ACHN (cell line): ENCODE data around the gene FARP1.
A peak's percentile ranks its signal among the peaks of the same experiment; 100 is the strongest.

Source experiments
- DNase-seq: peaks from one replicate; pipeline ENCODE4 v3.0.0-alpha.2; 2015
- in situ Hi-C: cut with HindIII; loops from 2 replicates; pipeline ENCODE4 v1.10.0; 2017; ENCODE audit warnings: low sequenced_read_pairs, low pct_ligation_motif_present, low pct_unique_long_range_greater_than_20kb

Gene FARP1

DNA sequence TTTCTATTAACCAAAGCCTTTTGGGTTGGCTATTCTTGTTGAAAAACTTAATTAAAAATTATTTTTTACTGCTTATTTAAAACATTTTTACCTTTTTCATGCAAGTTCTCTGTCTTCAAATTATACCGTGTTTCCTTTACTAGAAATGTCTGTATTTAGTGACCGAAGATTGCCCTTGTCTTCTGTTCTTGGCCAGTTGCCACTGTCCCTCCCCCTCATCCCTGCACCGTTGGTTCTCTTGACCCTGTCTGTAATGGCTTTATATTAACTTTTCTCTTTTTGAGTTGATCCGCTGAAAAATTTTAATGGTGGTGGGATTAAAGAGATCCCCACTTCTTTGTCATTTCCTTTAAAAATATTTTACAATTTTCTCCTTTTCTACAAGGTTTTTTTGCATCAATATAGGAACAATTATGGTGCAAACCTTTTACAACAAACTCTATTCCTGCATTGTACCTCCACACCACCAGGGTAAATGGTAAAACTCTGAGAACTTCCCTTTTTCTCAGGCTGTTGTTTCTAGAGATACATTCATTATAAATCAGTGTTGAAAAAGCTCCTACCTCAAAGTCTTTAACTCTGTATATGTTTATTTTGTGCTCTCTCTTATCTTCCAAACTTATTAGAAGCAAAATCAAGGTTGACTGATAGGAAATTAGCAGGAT lies 47.1 kb downstream of the FARP1 start:
- in situ Hi-C loops, result no loop called here
- no peak for DNase-seq

DNA sequence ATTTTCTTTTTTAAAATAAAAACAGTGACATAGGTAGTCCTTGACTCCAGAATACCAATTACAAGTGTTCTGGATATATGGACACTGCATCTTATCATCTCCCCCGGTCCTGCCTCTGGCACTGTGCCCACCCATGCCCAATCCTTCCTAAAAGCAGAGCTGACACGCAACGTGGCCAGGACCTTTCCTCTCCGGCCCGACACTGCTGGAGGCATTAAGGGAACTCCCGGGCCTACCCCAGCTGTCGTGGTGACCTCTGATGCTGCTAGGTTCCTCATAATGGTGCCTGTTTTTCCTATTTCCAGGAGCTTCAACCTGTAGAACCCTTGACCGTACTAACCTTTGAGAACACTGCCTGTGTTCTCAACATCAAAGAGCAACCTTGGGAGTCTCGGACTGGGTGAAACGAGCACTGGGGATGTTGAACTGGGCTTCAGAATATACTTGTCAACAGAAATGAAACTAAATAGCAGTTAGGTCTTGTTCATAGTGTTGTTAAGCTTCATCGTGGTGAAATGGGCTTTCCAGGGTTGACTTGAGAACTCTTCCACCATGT lies 48.1 kb downstream of the FARP1 start:
- in situ Hi-C loops, result no loop called here

DNA sequence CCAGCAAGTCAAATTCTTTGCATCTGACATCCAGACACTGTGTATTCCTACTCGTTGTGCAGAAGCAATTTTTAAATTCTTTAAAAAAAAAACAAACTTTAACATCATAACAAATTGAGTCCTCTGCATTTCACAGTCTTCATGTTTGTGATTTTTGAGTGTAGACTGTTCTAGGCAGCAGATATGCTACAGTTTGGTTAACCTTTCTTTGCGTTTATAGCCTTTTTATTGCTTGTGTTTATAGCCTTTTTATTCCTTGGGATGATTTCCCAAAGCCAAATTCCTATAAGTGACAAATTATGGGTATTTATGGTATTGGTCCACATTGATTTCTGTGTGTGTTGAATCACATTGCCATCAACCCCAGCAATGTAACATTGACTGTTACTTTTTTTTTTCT lies 49.1 kb downstream of the FARP1 start:
- in situ Hi-C loops, result no loop called here
- DNase-seq, result no peak

More for the DNA sequence above, 48.1 kb downstream of the FARP1 start:
- DNase-seq, result no peak

DNA sequence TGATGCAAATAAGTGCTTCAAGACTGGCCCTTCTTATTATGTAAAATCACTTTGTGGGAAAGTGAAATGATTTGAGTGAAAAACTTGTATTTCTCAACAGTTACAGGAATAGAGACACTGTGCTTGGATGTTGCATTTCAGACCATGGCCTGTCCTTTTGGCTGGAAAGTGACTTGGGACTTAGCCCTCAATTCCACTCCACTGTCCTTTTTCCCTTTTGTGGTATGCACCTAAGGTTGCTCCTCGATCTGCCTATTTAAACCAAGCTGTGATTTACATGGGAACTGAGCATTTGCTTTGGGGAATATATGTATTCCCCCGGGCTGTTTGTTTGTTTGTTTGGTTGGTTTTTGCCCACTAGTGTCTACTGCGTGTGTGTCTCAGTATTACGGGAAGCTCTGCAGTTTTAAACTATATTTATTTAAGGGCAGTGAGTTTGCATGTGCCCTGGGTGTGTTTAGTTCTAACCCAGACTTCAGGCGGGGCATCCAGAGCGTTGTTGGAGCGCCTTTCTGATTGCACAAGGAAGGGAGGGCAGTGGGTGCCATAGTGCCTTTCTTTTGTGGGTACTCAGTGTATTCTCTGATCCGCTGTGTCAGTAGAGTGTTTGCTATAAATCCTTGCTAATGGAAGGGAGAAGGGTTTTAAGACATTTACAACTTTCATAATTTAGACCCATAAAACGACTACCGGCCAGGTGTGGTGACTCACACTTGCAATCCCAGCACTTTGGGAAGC lies 52.3 kb downstream of the FARP1 start:
- in situ Hi-C loops, result no loop called here
- no peak for DNase-seq

DNA sequence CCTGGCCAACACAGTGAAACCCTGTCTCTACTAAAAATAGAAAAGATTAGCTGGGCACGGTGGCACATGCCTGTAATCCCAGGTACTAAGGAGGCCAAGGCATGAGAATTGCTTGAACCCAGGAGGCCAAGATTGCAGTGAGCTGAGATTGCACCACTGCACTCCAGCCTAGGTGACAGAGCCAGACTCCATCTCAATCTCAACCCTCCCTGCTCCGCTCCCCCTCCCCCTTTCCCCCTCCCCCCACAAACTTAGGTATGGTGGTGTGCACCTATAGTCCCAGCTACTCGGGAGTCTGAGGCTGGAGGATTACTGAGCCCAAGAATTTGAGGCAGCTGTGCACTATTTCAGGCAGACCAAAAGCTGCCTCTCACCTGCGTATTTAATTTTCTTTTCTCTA lies 55.8 kb downstream of the FARP1 start:
- DNase-seq, result no peak
- in situ Hi-C loops, result no loop called here

DNA sequence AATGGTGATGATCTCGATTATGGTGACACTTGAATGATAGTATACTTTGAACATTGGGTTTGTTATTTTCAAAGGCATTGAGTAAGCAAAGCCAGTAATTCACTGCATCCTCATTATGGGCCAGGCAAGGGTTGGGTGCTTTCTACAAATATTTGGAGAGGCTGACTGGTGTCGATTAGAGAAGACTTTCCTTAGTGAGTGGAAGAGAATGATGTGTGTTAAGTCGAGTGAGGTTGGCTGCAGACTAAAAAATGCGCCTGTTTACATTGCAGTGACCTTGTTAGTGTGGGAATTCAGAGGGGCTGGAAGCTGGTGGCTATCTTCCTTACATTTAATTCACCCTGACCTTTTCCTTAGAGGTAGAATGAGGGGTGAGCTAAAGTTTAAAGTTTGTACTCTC lies 56.6 kb downstream of the FARP1 start:
- DNase-seq, result no peak
- in situ Hi-C loops, result no loop called here

DNA sequence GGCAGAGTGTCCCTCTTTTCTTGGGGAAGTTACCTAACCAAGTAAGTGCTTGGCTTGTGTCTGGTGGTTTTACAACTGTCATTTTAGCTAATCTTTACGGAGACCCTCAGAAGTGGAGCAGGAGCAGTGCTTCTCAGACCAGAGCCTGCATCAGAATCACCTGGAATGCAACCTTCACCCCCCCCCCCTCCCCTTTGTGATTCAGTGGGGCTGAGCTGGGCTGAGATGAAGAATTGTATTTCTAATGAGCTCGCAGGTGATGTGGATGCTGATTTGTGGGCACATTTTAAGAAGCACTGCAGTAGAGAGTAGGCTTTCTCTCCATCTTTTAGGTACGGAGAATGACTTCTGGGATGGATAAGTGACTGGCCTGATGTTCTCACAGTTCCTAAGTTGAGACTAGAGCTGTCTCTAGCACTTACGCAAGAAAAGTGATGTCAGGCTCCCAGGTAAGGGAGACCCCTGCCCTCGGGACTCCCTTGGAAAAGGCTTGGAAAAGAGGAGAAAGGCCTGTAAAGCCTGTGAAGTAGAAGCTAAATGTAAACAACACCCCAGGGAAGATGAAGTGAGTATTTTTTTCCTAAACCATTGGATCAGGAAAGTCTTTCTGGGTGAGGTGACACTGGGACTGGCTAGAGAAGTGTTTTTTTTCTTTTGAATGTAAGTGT lies 57.5 kb downstream of the FARP1 start:
- DNase-seq, result no peak
- in situ Hi-C loops, result no loop called here

DNA sequence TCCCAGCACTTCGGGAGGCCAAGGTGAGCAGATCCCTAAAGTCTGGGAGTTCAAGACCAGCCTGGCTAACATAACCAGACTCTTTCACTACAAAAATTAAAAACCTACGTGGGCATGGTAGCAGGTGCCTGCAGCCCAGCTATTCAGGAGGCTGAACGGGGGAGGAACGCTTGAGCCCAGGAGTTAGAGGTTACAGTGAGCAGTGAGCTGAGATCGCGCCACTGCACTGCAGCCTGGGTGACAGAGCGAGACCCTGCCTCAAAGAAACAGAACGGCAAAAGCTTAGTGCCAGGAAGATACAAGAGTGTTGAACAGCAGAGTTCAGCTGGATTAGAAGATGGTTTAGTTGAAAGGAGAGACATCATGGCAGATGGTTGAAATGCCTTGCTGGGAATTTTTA lies 58.3 kb downstream of the FARP1 start:
- DNase-seq, result no peak
- in situ Hi-C loops, result no loop called here

DNA sequence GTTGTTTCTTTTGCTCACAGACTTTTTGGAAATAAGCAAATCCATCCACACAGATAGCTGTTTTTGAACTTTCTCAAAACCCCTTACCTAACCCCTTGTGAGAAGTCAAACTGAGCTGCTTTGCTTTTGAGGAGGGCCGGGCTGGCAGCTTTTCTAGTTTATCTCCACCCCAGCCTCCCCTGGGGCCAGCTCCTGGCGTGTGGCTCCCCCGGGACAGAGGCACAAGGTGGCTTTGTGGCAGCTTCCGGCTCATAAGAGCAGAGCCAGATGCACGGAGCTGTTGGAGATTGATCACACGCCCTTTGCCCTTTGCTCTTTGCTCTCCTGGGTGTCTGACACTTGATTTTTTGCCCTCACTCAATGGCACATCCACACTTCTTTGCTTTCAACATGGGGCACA lies 59.1 kb downstream of the FARP1 start:
- in situ Hi-C loops, result no loop called here
- no peak for DNase-seq

DNA sequence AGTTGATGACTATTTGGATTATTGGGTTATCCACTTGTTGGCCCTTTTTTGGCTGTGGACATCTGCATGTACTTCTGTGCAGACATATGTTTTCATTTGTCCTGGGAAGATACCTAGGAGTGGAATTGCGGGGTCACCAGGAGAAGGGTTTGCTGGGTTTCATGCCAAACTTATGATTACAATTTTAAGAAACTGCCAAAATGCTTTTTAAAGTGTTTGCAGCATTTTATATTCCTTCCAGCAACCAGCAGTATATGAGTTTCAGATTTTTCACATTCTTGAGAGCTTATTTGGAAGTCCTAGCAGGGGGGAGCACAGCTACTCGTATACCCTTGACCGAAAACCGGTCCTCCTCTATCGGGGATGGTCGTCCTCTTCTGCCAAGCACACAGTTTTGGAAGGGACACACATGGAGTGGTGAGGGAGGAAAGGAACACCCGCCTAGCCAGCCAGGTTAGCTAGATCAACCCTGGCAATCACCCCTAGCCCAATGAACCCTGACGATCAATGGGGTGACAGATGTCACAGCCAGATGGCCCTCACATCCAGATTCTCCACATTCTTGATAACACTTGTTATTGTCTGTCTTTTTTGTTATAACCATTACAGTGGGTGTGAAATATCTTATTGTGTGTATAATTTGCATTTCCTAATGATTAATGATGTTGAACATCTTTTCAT lies 60.9 kb downstream of the FARP1 start:
- DNase-seq, result no peak
- in situ Hi-C loops, result no loop called here

DNA sequence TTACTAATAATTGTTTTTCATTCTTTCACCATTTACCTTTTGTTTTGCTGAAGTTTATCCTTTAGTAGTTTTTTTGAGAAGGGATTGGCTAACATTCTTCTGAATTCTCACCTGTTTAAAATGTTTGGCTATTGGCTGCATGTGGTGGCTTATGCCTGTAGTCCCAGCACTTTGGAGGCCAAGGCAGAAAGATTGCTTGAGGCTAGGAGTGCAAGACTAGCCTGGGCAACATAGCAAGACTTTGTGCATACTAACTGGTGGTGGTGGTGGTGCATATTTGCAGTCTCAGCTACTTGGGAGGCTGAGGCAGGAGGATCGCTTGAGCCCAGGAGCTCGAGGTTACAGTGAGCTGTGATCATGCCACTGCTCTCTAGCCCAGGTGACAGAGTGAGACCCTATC lies 61.7 kb downstream of the FARP1 start:
- DNase-seq, result no peak
- in situ Hi-C loops, result no loop called here

DNA sequence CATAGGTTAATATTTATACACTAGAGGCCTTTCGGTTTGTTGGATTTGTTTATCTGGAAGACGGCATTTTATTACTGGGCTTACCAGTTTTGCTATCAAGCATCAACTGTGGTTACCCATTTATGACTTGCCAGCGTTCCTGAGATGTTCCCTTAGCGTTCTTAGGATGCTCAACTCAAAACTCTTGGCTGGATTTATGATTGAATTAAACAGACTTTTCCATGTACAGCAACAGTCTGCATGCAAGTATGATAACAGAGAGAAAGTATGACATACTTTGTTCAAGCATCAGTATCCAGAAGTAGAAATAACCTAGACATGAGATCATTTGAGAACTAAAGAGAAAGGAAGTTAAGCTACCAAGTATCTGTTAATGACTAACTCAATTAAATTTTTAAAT lies 64.1 kb downstream of the FARP1 start:
- in situ Hi-C loops, result no loop called here
- DNase-seq, result peak; percentile 95

DNA sequence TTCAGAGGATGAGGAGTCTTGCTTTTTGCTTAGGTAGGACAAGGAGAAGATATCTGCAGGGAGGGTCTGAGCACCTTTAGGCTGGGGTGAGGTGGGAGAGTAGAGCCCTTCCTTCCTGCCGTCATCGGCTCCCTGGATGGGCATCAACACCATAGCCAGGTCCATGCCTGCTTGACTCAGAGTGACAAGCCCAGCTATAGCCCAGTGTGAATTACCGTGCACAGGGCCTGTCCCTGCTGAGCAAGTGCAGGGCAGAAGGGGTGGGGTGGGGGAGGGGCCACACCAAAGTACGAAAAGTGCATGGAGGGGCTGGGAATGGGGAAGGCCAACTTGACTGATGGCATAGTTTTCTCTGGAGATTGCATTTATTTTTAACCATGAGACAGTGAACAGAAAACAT lies 64.5 kb downstream of the FARP1 start:
- in situ Hi-C loops, result no loop called here
- peak; percentile 84 for DNase-seq

DNA sequence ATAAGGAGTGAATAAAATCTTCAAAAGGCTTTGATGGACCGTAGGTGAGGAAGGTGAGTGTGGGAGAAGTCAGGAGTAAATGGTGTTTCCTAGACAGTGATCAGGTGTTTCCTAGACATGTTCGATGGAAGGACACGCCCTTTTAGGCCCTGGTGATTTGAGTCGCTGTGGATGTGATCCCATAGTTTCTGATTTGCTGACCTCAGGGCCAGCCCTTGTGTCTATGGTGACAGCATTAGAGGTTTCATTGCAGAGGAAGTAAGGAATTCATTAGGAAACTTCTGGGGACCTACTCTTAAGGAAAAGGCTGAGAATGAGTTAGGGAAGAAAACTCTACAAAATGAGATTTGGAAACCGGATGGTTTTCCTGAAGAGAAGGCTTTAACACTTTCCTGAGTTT lies 65.7 kb downstream of the FARP1 start:
- in situ Hi-C loops, result no loop called here
- DNase-seq, result no peak

DNA sequence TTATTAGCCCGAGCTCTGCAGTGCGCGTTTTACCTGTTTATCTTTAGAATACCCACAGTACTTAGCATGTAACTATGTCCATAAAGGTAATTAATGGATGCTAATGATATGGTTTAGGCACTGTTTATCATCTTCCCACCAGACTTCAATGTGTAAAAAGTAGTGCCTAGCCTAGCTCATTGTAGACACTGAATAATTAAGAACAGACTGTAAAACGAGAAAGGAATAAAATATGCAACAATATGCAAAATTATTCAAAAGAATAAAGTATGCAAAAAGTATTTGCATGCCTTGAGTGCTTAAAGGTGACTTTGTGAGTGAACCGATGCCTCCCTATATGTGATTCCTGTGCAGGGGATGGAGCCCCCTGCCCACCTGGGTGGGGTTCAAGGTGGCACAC lies 69.9 kb downstream of the FARP1 start:
- in situ Hi-C loops, result no loop called here
- no peak for DNase-seq

DNA sequence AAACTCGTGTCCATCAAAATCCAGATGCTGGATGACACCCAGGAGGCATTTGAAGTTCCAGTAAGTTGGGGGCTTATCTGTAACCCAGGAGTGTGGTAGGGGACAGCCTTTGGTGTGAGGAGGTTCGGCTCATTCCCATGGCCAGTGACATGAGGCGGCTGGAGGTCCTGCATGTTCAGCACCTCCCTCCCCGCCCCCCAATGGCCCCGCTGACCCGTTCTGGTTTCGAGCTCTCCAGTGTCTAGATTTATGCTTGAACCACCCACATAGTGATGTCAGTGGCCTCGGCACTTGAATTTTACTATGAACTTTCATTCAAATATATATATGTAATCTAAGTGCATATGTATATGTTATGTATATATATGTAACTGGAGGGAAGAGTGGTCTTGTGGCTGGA lies 70.5 kb downstream of the FARP1 start:
- DNase-seq, result no peak
- in situ Hi-C loops, result no loop called here

DNA sequence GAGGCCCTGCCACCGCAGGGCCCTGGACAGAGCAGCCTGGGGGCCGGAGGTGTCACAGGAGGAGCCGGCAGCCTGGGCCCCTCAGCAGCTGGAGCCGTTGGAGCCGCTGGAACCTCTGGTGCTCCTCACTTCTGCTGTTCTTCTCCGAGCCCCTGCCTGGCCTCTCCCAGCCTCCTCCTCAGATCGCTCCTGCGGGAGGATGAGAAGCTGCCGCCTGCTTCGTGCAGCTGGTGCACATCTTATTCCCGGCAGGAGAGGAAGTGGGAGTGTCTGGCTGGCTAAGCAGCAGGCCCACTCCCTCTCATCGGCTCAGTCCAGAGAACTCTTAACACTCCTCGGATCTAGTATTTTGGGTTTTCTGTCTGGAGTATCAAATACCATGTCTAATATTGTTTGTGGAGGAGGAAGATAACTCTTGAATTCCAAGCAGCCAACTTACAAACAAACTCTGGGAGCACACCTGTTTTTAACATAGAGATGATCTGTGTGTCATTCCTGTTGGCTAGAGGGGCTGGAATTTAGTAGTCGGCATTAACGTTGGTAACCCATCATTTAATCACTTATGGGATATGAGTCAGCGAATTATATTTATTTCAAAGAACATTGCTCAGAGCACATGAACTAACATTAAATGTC lies 71.2 kb downstream of the FARP1 start:
- no peak for DNase-seq
- in situ Hi-C loops, result no loop called here

DNA sequence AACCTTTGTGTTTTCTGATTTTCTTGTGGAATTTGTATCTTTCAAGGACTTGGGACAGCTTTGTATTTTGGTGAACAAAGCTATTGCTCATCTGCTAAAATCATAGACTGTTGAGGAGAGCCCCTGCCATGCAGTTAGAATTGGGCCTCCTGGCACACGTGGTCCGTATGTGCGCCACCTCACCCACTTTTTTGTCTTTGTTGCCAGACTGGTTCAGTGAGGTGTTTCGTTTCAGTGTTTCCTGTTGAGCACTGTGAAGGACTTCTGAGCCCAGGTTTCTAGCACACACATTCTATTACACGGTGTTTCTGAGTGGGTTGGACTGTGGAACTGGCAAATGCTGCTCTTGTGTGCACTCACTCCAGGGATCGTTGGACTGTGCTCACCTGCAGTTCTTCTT lies 71.8 kb downstream of the FARP1 start:
- in situ Hi-C loops, result no loop called here

DNA sequence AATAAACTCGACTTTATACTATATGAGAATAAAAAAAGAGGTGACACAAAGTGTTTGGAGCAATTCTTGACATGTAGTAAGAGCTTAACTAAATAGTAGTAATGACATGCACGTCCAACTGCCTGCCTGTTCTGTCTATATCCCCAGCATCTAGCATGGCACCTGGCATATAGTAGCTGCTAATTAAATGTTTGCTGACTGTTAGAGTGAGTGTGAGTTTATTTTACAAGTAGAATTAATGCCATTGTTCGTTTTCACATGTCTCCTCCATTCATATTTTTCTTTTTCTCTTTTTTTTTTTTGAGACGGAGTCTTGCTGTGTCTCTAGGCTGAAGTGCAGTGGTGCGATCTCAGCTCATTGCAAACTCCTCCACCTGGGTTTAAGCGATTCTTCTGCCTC lies 72.6 kb downstream of the FARP1 start:
- no peak for DNase-seq
- in situ Hi-C loops, result no loop called here

More for the DNA sequence above, 71.8 kb downstream of the FARP1 start:
- no peak for DNase-seq
